NCI-H774 (cell line): ENCODE measurements around the gene DHX8.
"Not testable (repeated sequence)": the region's sequence is repeated elsewhere in the genome, so short reads cannot be mapped to it uniquely, and the experiment has no call there.

ENCODE experiments used
- DNase-seq: peaks from one replicate; lab custom pipeline; 2025; lab: John Stamatoyannopoulos, UW

The DHX8 gene

GRCh38 chr17:43483674-43484551 lies at the start of gene DHX8:
Gene DHX8 (plus strand): TSS chr17:43483975. CDS start chr17:43484038, 63 bp downstream.
- peak; percentile 100 for DNase-seq

- DNase-seq: no peak
Measured at GRCh38 chr17:43434902-43435319, 48.9 kb upstream of the DHX8 start.

GRCh38 chr17:43437756-43438155 lies 46.0 kb upstream of the DHX8 start:
- no peak for DNase-seq

- DNase-seq: no peak
Measured at GRCh38 chr17:43438626-43439025, 45.1 kb upstream of the DHX8 start.

- no peak for DNase-seq
Measured at GRCh38 chr17:43439041-43439440, 44.7 kb upstream of the DHX8 start.

GRCh38 chr17:43442711-43443110 lies 41.1 kb upstream of the DHX8 start:
- DNase-seq: no peak

- no peak for DNase-seq
Measured at GRCh38 chr17:43443381-43443780, 40.4 kb upstream of the DHX8 start.

- no peak for DNase-seq
Measured at GRCh38 chr17:43444223-43445008, 39.4 kb upstream of the DHX8 start.

GRCh38 chr17:43445009-43445589 lies 38.7 kb upstream of the DHX8 start:
- DNase-seq: no peak

- DNase-seq: no peak
Measured at GRCh38 chr17:43446773-43447172, 37.0 kb upstream of the DHX8 start.

- no peak for DNase-seq
Measured at GRCh38 chr17:43448720-43449469, 34.9 kb upstream of the DHX8 start.

GRCh38 chr17:43449470-43450248 lies 34.1 kb upstream of the DHX8 start:
- DNase-seq: no peak

- not testable (repeated sequence) for DNase-seq
Measured at GRCh38 chr17:43450791-43451190, 33.0 kb upstream of the DHX8 start.

- not testable (repeated sequence) for DNase-seq
Measured at GRCh38 chr17:43451741-43452140, 32.0 kb upstream of the DHX8 start.

- no peak for DNase-seq
Measured at GRCh38 chr17:43453331-43453812, 30.4 kb upstream of the DHX8 start.

- no peak for DNase-seq
Measured at GRCh38 chr17:43454868-43455267, 28.9 kb upstream of the DHX8 start.

GRCh38 chr17:43456029-43456428 lies 27.7 kb upstream of the DHX8 start:
- DNase-seq: no peak

GRCh38 chr17:43456661-43457361 lies 27.0 kb upstream of the DHX8 start:
- DNase-seq: peak; percentile 11

GRCh38 chr17:43457362-43457692 lies 26.4 kb upstream of the DHX8 start:
- no peak for DNase-seq

- not testable (repeated sequence) for DNase-seq
Measured at GRCh38 chr17:43459878-43460277, 23.9 kb upstream of the DHX8 start.
